IgD-negative memory B cell (primary cell): ENCODE measurements around the gene UTS2R. TPM values are rescaled to one million over a fixed set of nuclear protein-coding genes. Genes with fewer than 3 reads are reported as not detected.

Experiments
- H3K27ac Mint-ChIP-seq, 3 donors: one replicate each; pipeline ENCODE4 v1.8.0; 2020 to 2022; ENCODE audit warnings: mild to moderate bottlenecking in 3 of 3, mixed read lengths in 3 of 3, moderate library complexity in 1 of 3
- H3K27me3 Mint-ChIP-seq: one replicate; pipeline ENCODE4 v1.8.0; 2021; ENCODE audit warnings: mixed read lengths
- H3K36me3 Mint-ChIP-seq: one replicate; pipeline ENCODE4 v1.8.0; 2020; ENCODE audit warnings: mild to moderate bottlenecking, mixed read lengths
- H3K4me1 Mint-ChIP-seq, 3 donors: one replicate each; pipeline ENCODE4 v1.8.0; 2020 to 2022; ENCODE audit warnings: mixed read lengths in 3 of 3, mild to moderate bottlenecking in 1 of 3
- H3K4me3 Mint-ChIP-seq, 4 donors: one replicate each; pipeline ENCODE4 v1.8.0; 2020 to 2022; ENCODE audit warnings: mild to moderate bottlenecking in 4 of 4, mixed read lengths in 4 of 4, moderate library complexity in 3 of 4
- H3K9me3 Mint-ChIP-seq, 3 donors: one replicate each; pipeline ENCODE4 v1.8.0; 2020 to 2021; ENCODE audit warnings: mixed read lengths in 3 of 3, mild to moderate bottlenecking in 1 of 3
- polyA plus RNA-seq: library from polyadenylated mRNA; unstranded; fragments of 300-500 nt; fragmentation: Illumina TruSeq; gene quantifications from one replicate; pipeline ENCODE4 v1.2.3, GENCODE V29; 2021

The UTS2R gene
- polyA plus RNA-seq, 1 donor from 2014 or later, result not detected

GRCh38 chr17:82385559-82386254 lies 14.1 kb downstream of the UTS2R start:
- H3K4me1 Mint-ChIP-seq, result peaks cover 0 to 2% (median 0%) of the 10 kb centered on the region in 3 donors
- no peak overlapping the region for H3K27ac Mint-ChIP-seq
- no peaks in the 10 kb centered on the region for H3K9me3 Mint-ChIP-seq
- peaks cover 2% of the 10 kb centered on the region for H3K36me3 Mint-ChIP-seq
- no peak overlapping the region for H3K4me3 Mint-ChIP-seq
- H3K27me3 Mint-ChIP-seq, result peaks cover 13% of the 10 kb centered on the region

DNA sequence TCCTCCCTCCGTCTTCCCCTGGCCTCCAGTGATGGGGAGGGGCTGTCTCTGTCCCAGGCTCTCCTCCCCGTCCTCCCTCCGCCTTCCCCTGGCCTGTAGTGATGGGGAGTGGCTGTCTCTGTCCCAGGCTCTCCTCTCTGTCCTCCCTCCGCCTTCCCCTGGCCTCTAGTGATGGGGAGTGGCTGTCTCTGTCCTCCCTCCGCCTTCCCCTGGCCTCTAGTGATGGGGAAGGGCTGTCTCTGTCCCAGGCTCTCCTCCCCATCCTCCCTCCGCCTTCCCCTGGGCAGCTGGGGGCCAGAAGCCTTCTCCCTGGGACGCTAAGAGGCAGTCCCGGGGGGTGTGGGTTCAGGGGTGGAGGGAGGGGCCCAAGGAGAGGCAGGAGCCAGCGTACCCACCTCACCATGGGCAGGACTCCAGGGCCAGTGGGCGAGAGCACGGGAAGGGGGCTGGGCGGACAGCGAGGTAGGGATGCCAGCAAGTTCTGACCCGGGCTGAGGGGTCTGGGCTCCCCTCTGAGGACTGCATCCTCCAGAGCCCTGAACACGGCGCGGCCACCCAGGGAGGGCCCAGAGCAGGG lies 14.8 kb downstream of the UTS2R start:
- Mint-ChIP-seq H3K27ac (no peak overlapping the region), H3K4me3 (no peak overlapping the region), H3K27me3 (peaks cover 10% of the 10 kb centered on the region), H3K9me3 (no peaks in the 10 kb centered on the region), H3K4me1 (no peaks in the 10 kb centered on the region), H3K36me3 (peaks cover 2% of the 10 kb centered on the region)

GRCh38 chr17:82386881-82387704 lies 15.5 kb downstream of the UTS2R start:
- Mint-ChIP-seq H3K4me1 (no peaks in the 10 kb centered on the region), H3K27ac (no peak overlapping the region), H3K36me3 (peaks cover 2% of the 10 kb centered on the region), H3K9me3 (no peaks in the 10 kb centered on the region), H3K4me3 (no peak overlapping the region), H3K27me3 (peaks cover 7% of the 10 kb centered on the region)

GRCh38 chr17:82387705-82388106 lies 16.1 kb downstream of the UTS2R start:
- H3K4me1 Mint-ChIP-seq, result no peaks in the 10 kb centered on the region
- no peak overlapping the region for H3K4me3 Mint-ChIP-seq
- H3K27ac Mint-ChIP-seq, result no peak overlapping the region
- H3K36me3 Mint-ChIP-seq, result peaks cover 2% of the 10 kb centered on the region
- no peaks in the 10 kb centered on the region for H3K9me3 Mint-ChIP-seq
- H3K27me3 Mint-ChIP-seq, result peaks cover 7% of the 10 kb centered on the region

DNA sequence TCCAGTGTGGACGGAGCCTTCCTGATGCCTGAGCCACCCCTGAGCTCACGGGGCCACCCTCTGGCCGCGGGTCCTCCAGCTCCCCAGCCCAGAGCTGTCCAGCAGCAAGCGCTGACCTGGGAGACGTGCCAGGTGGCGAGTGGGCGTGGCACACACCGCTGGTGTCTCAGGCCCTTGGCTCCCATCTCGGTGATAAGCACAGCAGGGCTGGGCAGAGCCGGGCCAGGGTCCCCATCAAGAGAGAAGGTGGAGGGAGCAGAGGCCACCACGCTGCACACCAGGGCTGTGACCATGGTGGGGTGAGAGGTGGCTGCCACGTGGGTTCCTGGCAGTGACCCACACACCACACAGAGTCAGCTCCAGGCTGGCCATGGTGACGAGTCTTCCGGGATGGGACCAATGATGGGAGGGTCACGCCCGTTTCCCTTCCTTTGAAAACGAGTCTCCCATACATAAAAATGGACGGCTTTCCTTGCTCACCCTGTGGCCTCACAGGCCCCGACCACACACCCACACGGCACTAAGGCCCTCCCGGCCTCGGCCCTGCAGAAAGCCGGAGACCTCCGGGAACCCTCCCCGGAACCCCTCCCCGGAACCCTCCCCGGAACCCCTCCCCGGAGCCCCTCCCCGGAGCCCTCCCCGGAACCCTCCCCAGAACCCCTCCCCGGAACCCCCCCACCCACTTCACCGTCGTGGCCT lies 16.8 kb downstream of the UTS2R start:
- Mint-ChIP-seq H3K4me1 (no peaks in the 10 kb centered on the region), H3K27ac (no peak overlapping the region), H3K9me3 (no peaks in the 10 kb centered on the region), H3K4me3 (no peak overlapping the region), H3K27me3 (peaks cover 7% of the 10 kb centered on the region), H3K36me3 (peaks cover 3% of the 10 kb centered on the region)

DNA sequence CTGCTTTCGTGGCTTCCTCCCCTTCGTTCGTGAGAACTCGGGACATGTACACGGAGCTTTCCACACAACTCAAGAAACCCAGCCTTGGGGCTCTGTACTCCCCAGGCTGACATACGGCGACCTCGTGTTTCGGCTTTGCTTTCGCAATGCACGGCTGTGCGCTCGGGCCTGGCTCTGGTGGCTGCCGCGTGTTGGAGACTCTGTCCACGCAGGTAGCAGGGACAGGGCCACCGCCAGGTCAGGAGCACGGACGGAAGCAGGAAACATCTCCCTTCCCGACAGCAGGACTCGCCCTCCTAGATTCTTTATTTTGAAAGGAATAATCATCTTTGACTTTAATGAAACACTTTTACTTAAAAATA lies 17.3 kb downstream of the UTS2R start:
- H3K4me1 Mint-ChIP-seq, result no peaks in the 10 kb centered on the region
- H3K27ac Mint-ChIP-seq, result peak overlapping the region in 1 of 3 donors; percentile 62
- H3K36me3 Mint-ChIP-seq, result peaks cover 3% of the 10 kb centered on the region
- no peaks in the 10 kb centered on the region for H3K9me3 Mint-ChIP-seq
- peaks cover 7% of the 10 kb centered on the region for H3K27me3 Mint-ChIP-seq
- H3K4me3 Mint-ChIP-seq, result no peak overlapping the region

- Mint-ChIP-seq H3K27me3 (peaks cover 7% of the 10 kb centered on the region), H3K4me3 (no peak overlapping the region), H3K9me3 (no peaks in the 10 kb centered on the region), H3K4me1 (no peaks in the 10 kb centered on the region), H3K36me3 (peaks cover 7% of the 10 kb centered on the region), H3K27ac (peak overlapping the region in 1 of 3 donors; percentile 62)
These were observed 17.8 kb downstream of the UTS2R start for GRCh38 chr17:82389379-82389778.

- H3K36me3 Mint-ChIP-seq, result peaks cover 7% of the 10 kb centered on the region
- H3K4me3 Mint-ChIP-seq, result no peak overlapping the region
- peaks cover 0 to 1% (median 0%) of the 10 kb centered on the region in 3 donors for H3K4me1 Mint-ChIP-seq
These were observed 18.7 kb downstream of the UTS2R start for GRCh38 chr17:82390015-82390859.

GRCh38 chr17:82390860-82391435 lies 19.4 kb downstream of the UTS2R start:
- H3K36me3 Mint-ChIP-seq, result peaks cover 7% of the 10 kb centered on the region
- H3K9me3 Mint-ChIP-seq, result no peaks in the 10 kb centered on the region
- H3K27ac Mint-ChIP-seq, result no peak overlapping the region
- H3K4me3 Mint-ChIP-seq, result no peak overlapping the region
- peaks cover 0 to 3% (median 0%) of the 10 kb centered on the region in 3 donors for H3K4me1 Mint-ChIP-seq
- peaks cover 3% of the 10 kb centered on the region for H3K27me3 Mint-ChIP-seq

More at GRCh38 chr17:82390015-82390859, 18.7 kb downstream of the UTS2R start:
- Mint-ChIP-seq H3K27me3 (peaks cover 3% of the 10 kb centered on the region), H3K27ac (no peak overlapping the region), H3K9me3 (no peaks in the 10 kb centered on the region)

- Mint-ChIP-seq H3K27me3 (peaks cover 3% of the 10 kb centered on the region), H3K4me3 (no peak overlapping the region), H3K36me3 (peaks cover 7% of the 10 kb centered on the region), H3K9me3 (no peaks in the 10 kb centered on the region), H3K27ac (peak overlapping the region in 1 of 3 donors; percentile 23), H3K4me1 (peaks cover 0 to 3% (median 2%) of the 10 kb centered on the region in 3 donors)
These were observed 20.0 kb downstream of the UTS2R start for GRCh38 chr17:82391496-82392066.

DNA sequence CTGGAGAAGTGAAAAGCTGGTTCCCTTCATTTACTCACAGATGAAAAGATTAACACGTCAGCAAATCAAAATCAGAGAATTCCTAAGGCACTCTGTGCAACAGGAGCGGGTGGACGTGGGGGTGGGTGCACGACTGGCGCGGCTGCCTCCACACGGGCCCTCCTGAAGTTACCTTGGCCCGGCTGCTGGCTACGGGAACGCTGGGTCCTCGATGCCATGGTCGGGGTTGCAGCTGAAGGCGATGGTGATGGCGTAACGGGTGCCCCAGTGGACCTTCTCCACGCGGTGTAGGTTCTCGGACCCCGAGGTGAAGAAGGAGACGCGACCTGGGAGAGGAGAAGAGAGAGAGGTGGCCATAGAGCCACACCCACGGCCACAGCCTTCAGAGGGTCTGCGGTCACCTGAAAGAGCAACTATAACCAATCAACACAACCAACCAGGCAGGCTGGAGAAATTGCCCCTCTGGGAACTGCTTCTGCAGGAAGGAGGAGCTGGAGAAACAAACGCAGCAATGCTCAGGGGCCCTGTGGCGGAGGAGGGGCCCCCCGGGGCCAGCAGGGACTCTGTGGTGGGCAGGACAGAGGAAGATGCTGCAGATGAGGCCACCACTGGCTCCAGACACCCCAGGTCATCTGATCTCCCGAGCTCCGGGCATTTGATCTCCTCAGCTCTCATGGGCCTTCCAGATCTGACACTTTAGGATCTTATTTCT lies 20.8 kb downstream of the UTS2R start:
- Mint-ChIP-seq H3K9me3 (no peaks in the 10 kb centered on the region), H3K27me3 (peaks cover 2% of the 10 kb centered on the region), H3K36me3 (peaks cover 7% of the 10 kb centered on the region), H3K4me3 (no peak overlapping the region), H3K4me1 (peaks cover 0 to 3% (median 2%) of the 10 kb centered on the region in 3 donors), H3K27ac (peak overlapping the region in 1 of 3 donors; percentile 23)

GRCh38 chr17:82392941-82393340 lies 21.4 kb downstream of the UTS2R start:
- peaks cover 0 to 3% (median 2%) of the 10 kb centered on the region in 3 donors for H3K4me1 Mint-ChIP-seq
- no peaks in the 10 kb centered on the region for H3K9me3 Mint-ChIP-seq
- no peaks in the 10 kb centered on the region for H3K27me3 Mint-ChIP-seq
- no peak overlapping the region for H3K4me3 Mint-ChIP-seq
- peaks cover 7% of the 10 kb centered on the region for H3K36me3 Mint-ChIP-seq
- H3K27ac Mint-ChIP-seq, result no peak overlapping the region

- Mint-ChIP-seq H3K27me3 (no peaks in the 10 kb centered on the region), H3K4me1 (peaks cover 0 to 3% (median 2%) of the 10 kb centered on the region in 3 donors), H3K4me3 (peak overlapping the region in 1 of 4 donors; percentile 28), H3K27ac (no peak overlapping the region), H3K36me3 (peaks cover 5% of the 10 kb centered on the region), H3K9me3 (no peaks in the 10 kb centered on the region)
These were observed 22.7 kb downstream of the UTS2R start for GRCh38 chr17:82394278-82394677.
